Endothelial cell of umbilical vein (primary cell): ENCODE data around the gene APOB. TPM values are rescaled to one million over a fixed set of nuclear protein-coding genes. Genes with fewer than 3 reads are reported as not detected.

Experiments used
- BruUV-seq: library from RNA; stranded (reverse); fragments of 400-500 nt; replicated peaks from 2 replicates; lab custom pipeline; 2021; lab: Mats Ljungman, UMichigan
- CTCF ChIA-PET: fragments of 300-600, 350-600 bp; sonication (Branson Sonifier 250); formaldehyde crosslinking; loops from one replicate; lab custom pipeline; 2021; ENCODE audit warnings: antibody characterized with exemption, inconsistent platforms; lab: Charles Lee
- POLR2A ChIA-PET: fragments of 300-600, 350-600 bp; sonication (Branson Sonifier 250); formaldehyde crosslinking; loops from one replicate; lab custom pipeline; 2021; ENCODE audit warnings: antibody characterized with exemption, inconsistent platforms; lab: Charles Lee
- DNase-seq: peaks from one replicate; pipeline ENCODE4 v3.0.0-alpha.2; 2011; ENCODE audit warnings: low read depth, low spot score
- FAIRE-seq: peaks from 2 replicates; lab custom pipeline; 2011; peaks lifted over from hg19 to GRCh38; lab: Jason Lieb, UNC
- H2AFZ ChIP-seq: 2 replicates; pipeline ENCODE4 v1.6.0; 2012; ENCODE audit warnings: low read depth, low read length, control low read depth, inconsistent platforms
- H3K27ac ChIP-seq: 2 replicates; pipeline ENCODE4 v1.5.1; 2011; ENCODE audit warnings: low read depth, mild to moderate bottlenecking, control low read depth, low read length, moderate library complexity; ENCODE audit not compliant: insufficient read depth
- H3K27me3 ChIP-seq, 2 experiments: 2 replicates each; pipeline versions ENCODE4 v1.6.0 to v1.6.1; 2011; ENCODE audit warnings: low read length in 2 of 2, mixed read lengths in 1 of 2; ENCODE audit not compliant: control insufficient read depth in 2 of 2, insufficient read depth in 2 of 2
- H3K36me3 ChIP-seq, 2 experiments: 2 replicates in 1 of 2; 3 replicates in 1 of 2; pipeline ENCODE4 v1.5.1; 2011; ENCODE audit warnings: low read length in 2 of 2, mild to moderate bottlenecking in 1 of 2, moderate library complexity in 1 of 2; ENCODE audit not compliant: control insufficient read depth in 2 of 2, insufficient read depth in 2 of 2; ENCODE audit errors: extremely low read depth in 1 of 2
- H3K4me1 ChIP-seq: 3 replicates; pipeline ENCODE4 v1.5.1; 2011; ENCODE audit warnings: mild to moderate bottlenecking, low read length; ENCODE audit not compliant: control insufficient read depth, insufficient read depth; ENCODE audit errors: extremely low read depth
- H3K4me2 ChIP-seq: 2 replicates; pipeline ENCODE4 v1.6.1; 2011; ENCODE audit warnings: low read length, control low read depth, mixed read lengths; ENCODE audit not compliant: insufficient read depth
- H3K4me3 ChIP-seq, 3 experiments: fragments of 200-600 bp in 1 of 3; sonication (generic), shearing (Covaris generic) in 1 of 3; replicated peaks in 1 of 3; 2 replicates each; pipeline ENCODE4 v1.5.1; 2011 to 2016; ENCODE audit warnings: control low read depth in 3 of 3, low read length in 3 of 3, mild to moderate bottlenecking in 2 of 3, inconsistent platforms in 1 of 3, low read depth in 1 of 3, moderate library complexity in 1 of 3; ENCODE audit not compliant: insufficient read depth in 1 of 3
- H3K79me2 ChIP-seq: 2 replicates; pipeline ENCODE4 v1.6.0; 2012; ENCODE audit warnings: low read length, inconsistent platforms; ENCODE audit not compliant: control insufficient read depth, insufficient read depth
- H3K9ac ChIP-seq: replicated peaks from 2 replicates; pipeline ENCODE3; 2011; ENCODE audit warnings: low read length, control low read depth; ENCODE audit not compliant: insufficient read depth; ENCODE audit errors: extremely low read depth
- H3K9me1 ChIP-seq: replicated peaks from 3 replicates; pipeline ENCODE4 v1.6.0; 2011; ENCODE audit warnings: mild to moderate bottlenecking, low read length; ENCODE audit not compliant: control insufficient read depth, insufficient read depth; ENCODE audit errors: extremely low read depth
- H3K9me3 ChIP-seq: replicated peaks from 2 replicates; pipeline ENCODE4 v1.5.1; 2012; ENCODE audit warnings: low read length, inconsistent platforms; ENCODE audit not compliant: control insufficient read depth, insufficient read depth
- H4K20me1 ChIP-seq: replicated peaks from 2 replicates; pipeline ENCODE3; 2011; ENCODE audit warnings: mild to moderate bottlenecking, low read length; ENCODE audit not compliant: control insufficient read depth, insufficient read depth; ENCODE audit errors: extremely low read depth
- CTCF ChIP-seq, 2 donors: IDR thresholded peaks; 1 replicate in 1 of 2; 2 replicates in 1 of 2; pipeline ENCODE4 v1.5.1; 2011; ENCODE audit warnings: low read length in 2 of 2, mild to moderate bottlenecking in 2 of 2, moderate library complexity in 2 of 2, control low read depth in 1 of 2, inconsistent platforms in 1 of 2, low read depth in 1 of 2; ENCODE audit not compliant: insufficient read depth in 1 of 2; ENCODE audit errors: extremely low read depth in 1 of 2
- EZH2 ChIP-seq: IDR thresholded peaks from 2 replicates; pipeline ENCODE4 v1.6.1; 2012; ENCODE audit warnings: borderline replicate concordance, low read depth, mild to moderate bottlenecking, moderate library complexity, low read length, inconsistent platforms; ENCODE audit not compliant: severe bottlenecking
- FOS ChIP-seq: IDR thresholded peaks from 2 replicates; pipeline ENCODE4 v1.6.1; 2011; ENCODE audit warnings: mild to moderate bottlenecking, low read length, moderate library complexity, borderline replicate concordance; ENCODE audit not compliant: insufficient read depth
- GATA2 ChIP-seq: IDR thresholded peaks from 2 replicates; pipeline ENCODE4 v1.7.0; 2011; ENCODE audit warnings: low read depth, mild to moderate bottlenecking, moderate library complexity, mixed read lengths, low read length; ENCODE audit not compliant: insufficient read length, insufficient read depth
- JUN ChIP-seq: IDR thresholded peaks from 2 replicates; pipeline ENCODE4 v1.6.1; 2011; ENCODE audit warnings: borderline replicate concordance, low read depth; ENCODE audit not compliant: insufficient read length, insufficient read depth
- MAX ChIP-seq: IDR thresholded peaks from 2 replicates; pipeline ENCODE4 v1.6.1; 2011; ENCODE audit not compliant: insufficient read depth, insufficient read length
- MYC ChIP-seq: IDR thresholded peaks from one replicate; pipeline ENCODE4 v1.6.1; 2011; ENCODE audit warnings: mild to moderate bottlenecking, low read depth, low read length
- POLR2A ChIP-seq: IDR thresholded peaks from 2 replicates; pipeline ENCODE4 v1.6.1; 2012; ENCODE audit warnings: low read depth, mild to moderate bottlenecking, control low read depth, low read length
- POLR2AphosphoS5 ChIP-seq: IDR thresholded peaks from 2 replicates; pipeline ENCODE4 v1.6.1; 2012; ENCODE audit warnings: low read depth, mild to moderate bottlenecking, control low read depth, low read length, moderate library complexity; ENCODE audit not compliant: insufficient read depth
- dilution Hi-C: fragments of 300-500 bp; cut with MboI; formaldehyde crosslinking; loops from one replicate; pipeline ENCODE4 v1.15.0; 2019; ENCODE audit warnings: low sequenced_read_pairs; ENCODE audit not compliant: extremely low pct_ligation_motif_present
- intact Hi-C: fragments of 100-400 bp; cut with micrococcal nuclease; formaldehyde crosslinking; loops from one replicate; pipeline ENCODE4 v1.10.0; 2022
- polyA plus RNA-seq, 4 experiments: library from polyadenylated mRNA; depleted of rRNA in 3 of 4; stranded (reverse) in 3 of 4; unstranded in 1 of 4; fragments of >200 nt; gene quantifications; 2 replicates each; pipeline versions ENCODE4 v1.2.1 to v1.2.3, GENCODE V29; 2011 to 2012; ENCODE audit warnings: missing spikeins in 1 of 4
- total RNA-seq: library from RNA; stranded (reverse); gene quantifications from 2 replicates; pipeline ENCODE4 v1.2.3, GENCODE V29; 2021

Gene APOB
- total and polyA plus RNA-seq, 2 donors (not counting 3 experiments of a cell fraction or from before 2014, with no cell fraction given): 0.07 to 0.09 TPM

- Histone ChIP-seq H3K4me3 (no peak overlapping the region), H2AFZ (no peak overlapping the region), H3K27ac (peak overlapping the region; percentile 66), H3K9me3 (no peaks in the 10 kb centered on the region), H4K20me1 (no peaks in the 10 kb centered on the region), H3K4me1 (peaks cover 14% of the 10 kb centered on the region), H3K79me2 (no peaks in the 10 kb centered on the region), H3K9ac (peak overlapping the region; percentile 14), H3K27me3 (no peaks in the 10 kb centered on the region), H3K4me2 (no peak overlapping the region), H3K36me3 (no peaks in the 10 kb centered on the region), H3K9me1 (no peaks in the 10 kb centered on the region)
- TF ChIP-seq GATA2 (peak; percentile 99), CTCF (IDR thresholded peaks at IDR 0.05; ENCODE audit: extremely low read depth in 1 of 2, insufficient read depth in 1 of 2, low read depth in 1 of 2, low read length in 2 of 2) (no peak), JUN (peak; percentile 79), EZH2 (no peak), MAX (no peak), POLR2A (peak; percentile 50), MYC (no peak), FOS (peak; percentile 72), POLR2AphosphoS5 (peak; percentile 67)
- dilution Hi-C loops: no loop called here
- peak; percentile 90 for FAIRE-seq
- ChIA-PET CTCF (interaction anchor here (1.0 to 1.6 kb wide), 5 partner anchors 10 to 47 kb away, joined by 3 to 6 read pairs (median 5); no protein-coding TSS in a partner anchor), POLR2A (no interaction called here)
- DNase-seq: peak; percentile 84
- TSS peak; percentile 88 for BruUV-seq
- intact Hi-C loops: loop anchor here (1.0 to 2.0 kb wide), 3 partner anchors 26 to 48 kb away; partner anchors contain the start of gene APOB
Measured at GRCh38 chr2:21070341-21071257, 26.7 kb upstream of the APOB start.
